Parathyroid adenoma (tissue), 2 donors: ENCODE data around the gene ALG3.
A peak's percentile ranks its signal among the peaks of the same experiment; 100 is the strongest.

Experiments used
- H2AFZ ChIP-seq: fragments of 300-600 bp; sonication (generic); one replicate; pipeline ENCODE4 v1.7.0; 2017; ENCODE audit warnings: antibody characterized with exemption, mild to moderate bottlenecking
- H3K27ac ChIP-seq: fragments of 300-600 bp; sonication (generic); one replicate; pipeline ENCODE4 v1.7.0; 2017
- H3K27me3 ChIP-seq: fragments of 300-600 bp; sonication (generic); one replicate; pipeline ENCODE4 v1.7.0; 2017; ENCODE audit warnings: low read length; ENCODE audit not compliant: control insufficient read depth, insufficient read depth
- H3K36me3 ChIP-seq: fragments of 300-600 bp; sonication (generic); one replicate; pipeline ENCODE4 v1.7.0; 2017; ENCODE audit warnings: low read length; ENCODE audit not compliant: control insufficient read depth, insufficient read depth
- H3K4me1 ChIP-seq: fragments of 300-600 bp; sonication (generic); one replicate; pipeline ENCODE4 v1.7.0; 2017; ENCODE audit warnings: control low read depth
- H3K4me2 ChIP-seq: fragments of 300-600 bp; sonication (generic); one replicate; pipeline ENCODE4 v1.7.0; 2017; ENCODE audit warnings: low read length
- H3K4me3 ChIP-seq: fragments of 300-600 bp; sonication (generic); one replicate; pipeline ENCODE4 v1.7.0; 2017; ENCODE audit warnings: low read depth, low read length
- H3K79me2 ChIP-seq: fragments of 300-600 bp; sonication (generic); one replicate; pipeline ENCODE4 v1.7.0; 2017; ENCODE audit warnings: control low read depth
- H3K9ac ChIP-seq: fragments of 300-600 bp; sonication (generic); one replicate; pipeline ENCODE4 v1.7.0; 2017; ENCODE audit warnings: mild to moderate bottlenecking
- H3K9me3 ChIP-seq: fragments of 300-600 bp; sonication (generic); one replicate; pipeline ENCODE4 v1.7.0; 2017; ENCODE audit warnings: low read length; ENCODE audit not compliant: control insufficient read depth
- TF ChIP-seq, protein P1 (sequence below): fragments of 300-600 bp; sonication (generic); IDR thresholded peaks from one replicate; pipeline ENCODE4 v1.7.0; 2017; ENCODE audit warnings: antibody characterized with exemption, mild to moderate bottlenecking
- donor health status: primary hyperparathyroidism.

ALG3 gene

GRCh38 chr3:184236636-184237035 lies 12.1 kb downstream of the ALG3 start:
- H3K79me2 ChIP-seq: no peaks in the 10 kb centered on the region
- no peak overlapping the region for H3K4me2 ChIP-seq
- no peaks in the 10 kb centered on the region for H3K36me3 ChIP-seq
- H3K9me3 ChIP-seq: no peaks in the 10 kb centered on the region
- H2AFZ ChIP-seq: no peak overlapping the region
- TF ChIP-seq, protein P1, sequence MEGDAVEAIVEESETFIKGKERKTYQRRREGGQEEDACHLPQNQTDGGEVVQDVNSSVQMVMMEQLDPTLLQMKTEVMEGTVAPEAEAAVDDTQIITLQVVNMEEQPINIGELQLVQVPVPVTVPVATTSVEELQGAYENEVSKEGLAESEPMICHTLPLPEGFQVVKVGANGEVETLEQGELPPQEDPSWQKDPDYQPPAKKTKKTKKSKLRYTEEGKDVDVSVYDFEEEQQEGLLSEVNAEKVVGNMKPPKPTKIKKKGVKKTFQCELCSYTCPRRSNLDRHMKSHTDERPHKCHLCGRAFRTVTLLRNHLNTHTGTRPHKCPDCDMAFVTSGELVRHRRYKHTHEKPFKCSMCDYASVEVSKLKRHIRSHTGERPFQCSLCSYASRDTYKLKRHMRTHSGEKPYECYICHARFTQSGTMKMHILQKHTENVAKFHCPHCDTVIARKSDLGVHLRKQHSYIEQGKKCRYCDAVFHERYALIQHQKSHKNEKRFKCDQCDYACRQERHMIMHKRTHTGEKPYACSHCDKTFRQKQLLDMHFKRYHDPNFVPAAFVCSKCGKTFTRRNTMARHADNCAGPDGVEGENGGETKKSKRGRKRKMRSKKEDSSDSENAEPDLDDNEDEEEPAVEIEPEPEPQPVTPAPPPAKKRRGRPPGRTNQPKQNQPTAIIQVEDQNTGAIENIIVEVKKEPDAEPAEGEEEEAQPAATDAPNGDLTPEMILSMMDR: no peak
- no peak overlapping the region for H3K9ac ChIP-seq
- peaks cover 7% of the 10 kb centered on the region for H3K4me1 ChIP-seq
- no peak overlapping the region for H3K27ac ChIP-seq
- H3K4me3 ChIP-seq: no peak overlapping the region
- H3K27me3 ChIP-seq: no peaks in the 10 kb centered on the region

DNA sequence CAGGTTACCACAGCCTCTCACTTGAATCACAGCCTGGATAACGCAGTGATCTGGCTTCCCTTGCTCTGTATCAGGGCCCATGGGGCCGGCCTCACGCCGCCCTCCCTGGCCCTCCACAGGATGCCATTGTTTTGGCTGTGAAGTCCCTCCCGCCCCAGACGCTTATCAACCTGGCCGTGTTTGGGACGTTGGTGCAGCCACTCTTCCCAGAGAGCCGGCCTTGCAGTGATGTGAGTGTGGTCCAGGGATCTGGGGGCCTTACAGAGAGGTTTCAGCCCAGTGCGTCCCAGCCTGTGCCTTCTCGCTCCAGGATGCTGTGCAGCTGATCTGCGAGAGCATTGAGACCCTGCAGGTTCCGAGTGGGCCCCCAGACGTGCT lies 12.7 kb downstream of the ALG3 start:
- Histone ChIP-seq H3K4me3 (no peak overlapping the region), H3K9me3 (no peaks in the 10 kb centered on the region), H3K4me1 (peaks cover 7% of the 10 kb centered on the region), H3K36me3 (no peaks in the 10 kb centered on the region), H3K9ac (no peak overlapping the region), H3K79me2 (no peaks in the 10 kb centered on the region), H2AFZ (no peak overlapping the region), H3K27ac (no peak overlapping the region), H3K4me2 (no peak overlapping the region), H3K27me3 (no peaks in the 10 kb centered on the region)
- TF ChIP-seq, protein P1: no peak

GRCh38 chr3:184235381-184236032 lies 13.3 kb downstream of the ALG3 start:
- no peaks in the 10 kb centered on the region for H3K36me3 ChIP-seq
- no peak overlapping the region for H3K9ac ChIP-seq
- no peaks in the 10 kb centered on the region for H3K79me2 ChIP-seq
- H3K4me2 ChIP-seq: no peak overlapping the region
- H3K9me3 ChIP-seq: no peaks in the 10 kb centered on the region
- peaks cover 7% of the 10 kb centered on the region for H3K4me1 ChIP-seq
- TF ChIP-seq, protein P1: no peak
- no peak overlapping the region for H3K27ac ChIP-seq
- no peak overlapping the region for H2AFZ ChIP-seq
- H3K4me3 ChIP-seq: no peak overlapping the region
- no peaks in the 10 kb centered on the region for H3K27me3 ChIP-seq

DNA sequence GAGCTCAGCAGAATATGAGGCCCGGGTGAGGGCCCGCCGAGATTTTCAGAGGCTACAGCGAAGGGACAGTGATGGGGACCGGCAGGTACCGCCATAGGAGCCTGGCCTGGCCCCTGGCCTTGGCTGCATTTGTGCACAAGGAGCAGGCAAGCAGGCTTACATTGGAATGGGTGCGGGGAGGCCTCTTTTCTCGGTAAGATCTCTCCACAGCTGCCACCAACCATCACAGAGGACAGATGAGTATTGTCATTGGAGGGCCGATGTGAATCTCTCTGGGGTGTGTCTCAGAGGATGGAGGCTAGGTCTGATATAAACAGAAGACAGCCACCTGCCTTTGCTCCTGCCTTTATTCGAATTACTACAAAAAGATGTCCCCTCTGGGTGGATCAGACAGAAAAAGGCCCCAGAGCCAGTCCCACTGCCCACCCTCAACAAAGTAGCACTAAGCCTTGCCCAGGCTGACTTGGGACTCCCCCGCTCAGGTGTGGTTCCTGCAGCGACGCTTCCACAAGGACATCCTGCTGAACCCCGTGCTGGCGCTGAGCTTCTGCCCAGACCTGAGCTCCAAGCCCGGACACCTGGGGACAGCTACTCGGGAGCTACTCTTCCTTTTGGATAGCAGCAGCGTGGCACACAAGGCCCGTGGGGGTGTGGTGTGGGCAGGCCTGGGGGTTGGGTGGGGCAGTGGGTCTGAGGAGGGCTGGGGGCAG lies 13.9 kb downstream of the ALG3 start:
- Histone ChIP-seq H3K36me3 (no peaks in the 10 kb centered on the region), H3K27me3 (no peaks in the 10 kb centered on the region)
- TF ChIP-seq, protein P1: no peak

DNA sequence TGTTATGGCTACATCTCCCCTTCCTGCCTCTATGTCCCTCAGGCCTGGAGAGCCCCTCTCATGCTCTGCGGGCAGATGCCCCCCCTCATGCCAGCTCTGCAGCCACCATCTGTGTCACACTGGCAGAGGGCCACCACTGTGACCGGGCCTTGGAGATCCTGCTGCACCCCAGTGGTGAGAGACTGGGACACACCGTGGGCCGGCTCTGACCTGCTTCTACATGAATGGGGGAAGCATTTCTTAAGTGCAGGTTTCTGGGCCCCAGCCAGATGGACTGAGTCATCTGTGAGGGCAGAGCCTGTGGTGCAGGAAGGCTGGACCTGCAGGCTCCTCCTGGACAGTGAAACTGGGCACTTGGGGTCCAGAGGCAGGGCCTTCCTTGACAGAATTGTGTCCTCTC lies 14.5 kb downstream of the ALG3 start:
- TF ChIP-seq, protein P1: peak; percentile 39
- Histone ChIP-seq H3K27ac (no peak overlapping the region), H3K79me2 (no peaks in the 10 kb centered on the region), H3K4me3 (no peak overlapping the region), H3K36me3 (no peaks in the 10 kb centered on the region), H3K9ac (no peak overlapping the region), H3K4me1 (peaks cover 7% of the 10 kb centered on the region), H3K27me3 (no peaks in the 10 kb centered on the region), H3K9me3 (no peaks in the 10 kb centered on the region), H3K4me2 (no peak overlapping the region), H2AFZ (peak overlapping the region; percentile 15)

More for the DNA sequence above, 13.9 kb downstream of the ALG3 start:
- H3K4me3 ChIP-seq: no peak overlapping the region
- H3K4me2 ChIP-seq: no peak overlapping the region
- H3K27ac ChIP-seq: no peak overlapping the region
- H2AFZ ChIP-seq: peak overlapping the region; percentile 15
- H3K9me3 ChIP-seq: no peaks in the 10 kb centered on the region
- H3K79me2 ChIP-seq: no peaks in the 10 kb centered on the region
- no peak overlapping the region for H3K9ac ChIP-seq
- H3K4me1 ChIP-seq: peaks cover 7% of the 10 kb centered on the region
